ENCODE measurements around the gene ATXN7L3B. TPM values are rescaled to one million over a fixed set of nuclear protein-coding genes. Genes with fewer than 3 reads are reported as not detected.
"Not testable (repeated sequence)": the region's sequence is repeated elsewhere in the genome, so short reads cannot be mapped to it uniquely, and the experiment has no call there.

The ATXN7L3B gene
- total and polyA plus RNA-seq, 9 of the 15 experiments (the other 6 are each of a cell fraction or from before 2014, with no cell fraction given), result 10.3 to 40.5 (median 31.0) TPM

- TF ChIP-seq HNRNPH1 (optimal IDR thresholded peaks at IDR 0.05; ENCODE audit: low read depth, low read length), result no peak
- TF ChIP-seq TRIM28 (IDR thresholded peaks at IDR 0.05), result no peak
- TF ChIP-seq ZBED1 (IDR thresholded peaks at IDR 0.05), result no peak
Observed at GRCh38 chr12:74499192-74499591, 38.4 kb upstream of the ATXN7L3B start (continued).

GRCh38 chr12:74508873-74509657 lies 28.6 kb upstream of the ATXN7L3B start:
- H3K79me2 ChIP-seq (ENCODE audit: control insufficient read depth, insufficient read depth, low read length); intact Hi-C loops (cut with micrococcal nuclease); H3K9me1 ChIP-seq (ENCODE audit: control insufficient read depth, insufficient read depth, low read length); H3K4me1 ChIP-seq (replicated peaks in 1 of 2; ENCODE audit: control insufficient read depth in 2 of 2, insufficient read depth in 2 of 2, low read length in 2 of 2); in situ Hi-C loops (cut with MboI); H4K20me1 ChIP-seq (replicated peaks; ENCODE audit: control insufficient read depth, insufficient read depth, low read length); H3K9me3 ChIP-seq (replicated peaks; ENCODE audit: control insufficient read depth, insufficient read depth, low read depth, low read length); H3K27me3 ChIP-seq (ENCODE audit: control insufficient read depth in 2 of 2, insufficient read depth in 2 of 2, low read length in 2 of 2); H3K36me3 ChIP-seq (ENCODE audit: control insufficient read depth, insufficient read depth, low read length); CTCF ChIA-PET (ENCODE audit: low intra/inter-chr PET ratio); FAIRE-seq: not testable (repeated sequence)
- peak overlapping the region; percentile 43 for H3K4me3 ChIP-seq
- peak overlapping the region; percentile 71 for H3K4me2 ChIP-seq (ENCODE audit: insufficient read depth, low read length)
- BruUV-seq (replicated peaks), result TSS peak; percentile 70
- POLR2A ChIA-PET, result interaction anchor here (0.6 to 1.0 kb wide), 2 partner anchors 13 to 31 kb away, joined by 4 read pairs; no protein-coding TSS in a partner anchor
- WGBS (ENCODE audit: insufficient coverage, low coverage, missing lambda C conversion rate), result 3% methylated on average over 13 of the region's 31 CpGs
- ATAC-seq (peak; percentile 94), DNase-seq (ENCODE audit: extremely low read depth in 1 of 4, low spot score in 3 of 4) (peak; percentile 14 to 64 (median 26))
- H2AFZ ChIP-seq (ENCODE audit: low read depth, low read length), result peak overlapping the region; percentile 93
- H3K27ac ChIP-seq (ENCODE audit: extremely low read depth, low read depth, low read length), result peak overlapping the region; percentile 91
- peak overlapping the region; percentile 72 to 73 for H3K9ac ChIP-seq (ENCODE audit: insufficient read depth in 1 of 2, low read depth in 2 of 2, low read length in 2 of 2)
- peak; percentile 29 for TF ChIP-seq TAF1 (IDR thresholded peaks at IDR 0.05; ENCODE audit: control insufficient read depth, extremely low read depth, insufficient read depth, low read length, severe bottlenecking)
- peak; percentile 63 for TF ChIP-seq POLR2H (tag; IDR thresholded peaks at IDR 0.05; ENCODE audit: low read depth)
- peak; percentile 62 for TF ChIP-seq RBFOX2 (IDR thresholded peaks at IDR 0.05; ENCODE audit: low read depth, low read length)
- TF ChIP-seq FOXK2 (conservative IDR thresholded peaks at IDR 0.05 in 1 of 2, IDR thresholded peaks at IDR 0.05 in 1 of 2; ENCODE audit: low read depth in 2 of 2), result 0 out of 4 replicates have a peak, but pooled peaks of 1 of the 2 experiments have one; percentile 7
- peak; percentile 46; the same call in 1 of the 2 replicates for TF ChIP-seq VEZF1 (CRISPR knock-in tag; IDR thresholded peaks at IDR 0.05)
- TF ChIP-seq NFRKB (IDR thresholded peaks at IDR 0.05; ENCODE audit: low read depth), result peak; percentile 88; the same call in 1 of the 2 replicates
- TF ChIP-seq CBX3 (IDR thresholded peaks at IDR 0.05; ENCODE audit: borderline replicate concordance in 1 of 2, low read length in 2 of 2), result 0 out of 3 replicates have a peak, but pooled peaks of 1 of the 2 experiments have one; percentile 8
- TF ChIP-seq TAF9B (IDR thresholded peaks at IDR 0.05; ENCODE audit: partially characterized antibody), result peak; percentile 44
- peak; percentile 15 for TF ChIP-seq PRDM10 (IDR thresholded peaks at IDR 0.05; ENCODE audit: partially characterized antibody)
